ENCODE measurements around the gene LRSAM1.

GRCh38 chr9:127503379-127503921, 52.1 kb downstream of the LRSAM1 start:
- TF ChIP-seq CTCF (IDR thresholded peaks at IDR 0.05; ENCODE audit: low read length) (no peak), EZH2 (optimal IDR thresholded peaks at IDR 0.05; ENCODE audit: low read depth, low read length) (no peak)

Data from MM.1S (cell line).